SKM-1 treated with dmso at 0.1 percent for 144 hours (cell line): Measurements from ENCODE around the gene GPN2.

Experiments
- DNase-seq: peaks from one replicate; lab custom pipeline; 2025; ENCODE audit not compliant: unreplicated experiment; lab: John Stamatoyannopoulos, UW

Gene GPN2

GRCh38 chr1:26832249-26832960 is 57.7 kb downstream of the GPN2 start:
- DNase-seq = no peak

- no peak for DNase-seq
Observed at GRCh38 chr1:26831546-26832248, 58.4 kb downstream of the GPN2 start.

- DNase-seq = no peak
Observed at GRCh38 chr1:26831059-26831458, 59.0 kb downstream of the GPN2 start.

- DNase-seq = no peak
Observed at GRCh38 chr1:26829184-26829911, 60.7 kb downstream of the GPN2 start.

GRCh38 chr1:26828411-26828991 is 61.6 kb downstream of the GPN2 start:
- peak; percentile 62 for DNase-seq

- DNase-seq = no peak
Observed at GRCh38 chr1:26827663-26828062, 62.4 kb downstream of the GPN2 start.

- no peak for DNase-seq
Observed at GRCh38 chr1:26827106-26827604, 62.9 kb downstream of the GPN2 start.

GRCh38 chr1:26826261-26827105 is 63.6 kb downstream of the GPN2 start, which contains the start of gene ZDHHC18:
ZDHHC18 (plus strand) TSS chr1:26826688; CDS start chr1:26826805, 117 bp downstream.
- DNase-seq = peak; percentile 65
